ENCODE results near the gene GNG3. TPM values are rescaled to one million over a fixed set of nuclear protein-coding genes. Genes with fewer than 3 reads are reported as not detected.
"Not testable (repeated sequence)": the region's sequence is repeated elsewhere in the genome, so short reads cannot be mapped to it uniquely, and the experiment has no call there.

GNG3 gene
- total RNA-seq, result 20.0 TPM

- FAIRE-seq (no peak), DNase-seq (ENCODE audit: low spot score in 2 of 2) (peak; percentile 39 to 53)
Measured at GRCh38 chr11:62707277-62707861, at the start of gene GNG3, which contains the start of gene BSCL2. Gene GNG3 (plus strand): TSS chr11:62707676. CDS start chr11:62708296, 620 bp downstream. Gene BSCL2 (minus strand): TSS chr11:62707424. CDS start chr11:62707195, 229 bp downstream.

- FAIRE-seq (no peak), DNase-seq (ENCODE audit: low spot score in 2 of 2) (no peak)
Measured at GRCh38 chr11:62664405-62665074, 42.9 kb upstream of the GNG3 start.

GRCh38 chr11:62665075-62665598 is 42.3 kb upstream of the GNG3 start, which contains the start of the genes C11orf98 and CSKMT:
Gene C11orf98 (minus strand): TSS chr11:62665210. CDS start chr11:62665169, 41 bp downstream.
Gene CSKMT (plus strand): TSS chr11:62665312. CDS start chr11:62665880, 568 bp downstream.
- FAIRE-seq (no peak), DNase-seq (ENCODE audit: low spot score in 2 of 2) (peak; percentile 92 to 98)

- FAIRE-seq (no peak), DNase-seq (ENCODE audit: low spot score in 2 of 2) (peak in 1 of 2 donors; percentile 60)
Measured at GRCh38 chr11:62665599-62666258, 41.7 kb upstream of the GNG3 start.

GRCh38 chr11:62666259-62666926 is 41.1 kb upstream of the GNG3 start:
- DNase-seq (ENCODE audit: low spot score in 2 of 2) (no peak), FAIRE-seq (no peak)

- DNase-seq (ENCODE audit: low spot score in 2 of 2), result no peak
- FAIRE-seq, result no peak
Measured at GRCh38 chr11:62667460-62667859, 40.0 kb upstream of the GNG3 start.

GRCh38 chr11:62669420-62670161 is 37.9 kb upstream of the GNG3 start:
- DNase-seq (ENCODE audit: low spot score in 2 of 2) (no peak), FAIRE-seq (no peak)

GRCh38 chr11:62671236-62671607 is 36.3 kb upstream of the GNG3 start:
- no peak for FAIRE-seq

GRCh38 chr11:62671608-62672389 is 35.7 kb upstream of the GNG3 start, which contains the start of the genes LBHD1 and UQCC3:
Gene LBHD1 (minus strand): TSS chr11:62672267. CDS start chr11:62670031, 2,236 bp downstream.
Gene UQCC3 (plus strand): TSS chr11:62671673. CDS start chr11:62671746, 73 bp downstream.
- DNase-seq (ENCODE audit: low spot score in 2 of 2), result peak; percentile 73 to 77
- no peak for FAIRE-seq

More at GRCh38 chr11:62671236-62671607, 36.3 kb upstream of the GNG3 start:
- DNase-seq (ENCODE audit: low spot score in 2 of 2), result no peak

- DNase-seq (ENCODE audit: low spot score in 2 of 2) (no peak), FAIRE-seq (no peak)
Measured at GRCh38 chr11:62673196-62673525, 34.3 kb upstream of the GNG3 start.

- not testable (repeated sequence) for DNase-seq (ENCODE audit: low spot score in 2 of 2); FAIRE-seq
Measured at GRCh38 chr11:62675415-62675814, 32.1 kb upstream of the GNG3 start.

- FAIRE-seq, result no peak
- no peak for DNase-seq (ENCODE audit: low spot score in 2 of 2)
Measured at GRCh38 chr11:62676698-62677097, 30.8 kb upstream of the GNG3 start.

- FAIRE-seq, result no peak
- DNase-seq (ENCODE audit: low spot score in 2 of 2), result no peak
Measured at GRCh38 chr11:62677156-62677555, 30.3 kb upstream of the GNG3 start.

- no peak for DNase-seq (ENCODE audit: low spot score in 2 of 2)
- no peak for FAIRE-seq
Measured at GRCh38 chr11:62677714-62678113, 29.8 kb upstream of the GNG3 start.

GRCh38 chr11:62678433-62678769 is 29.1 kb upstream of the GNG3 start:
- FAIRE-seq (no peak), DNase-seq (ENCODE audit: low spot score in 2 of 2) (no peak)

GRCh38 chr11:62678770-62679696 is 28.4 kb upstream of the GNG3 start, which contains the start of gene UBXN1:
Gene UBXN1 (minus strand): TSS chr11:62679073. CDS start chr11:62678923, 150 bp downstream.
- FAIRE-seq (no peak), DNase-seq (ENCODE audit: low spot score in 2 of 2) (peak; percentile 88 to 91)

GRCh38 chr11:62680825-62681240 is 26.6 kb upstream of the GNG3 start:
- DNase-seq (ENCODE audit: low spot score in 2 of 2), result peak in 1 of 2 donors; percentile 37

GRCh38 chr11:62682518-62682917 is 25.0 kb upstream of the GNG3 start:
- FAIRE-seq, result no peak
- DNase-seq (ENCODE audit: low spot score in 2 of 2), result no peak

More at GRCh38 chr11:62680825-62681240, 26.6 kb upstream of the GNG3 start:
- no peak for FAIRE-seq
